Liver (tissue), 9 donors: ENCODE results near the gene PTPRN. TPM values are rescaled to one million over a fixed set of nuclear protein-coding genes. Genes with fewer than 3 reads are reported as not detected.

Experiments
- DNase-seq: peaks from one replicate; pipeline ENCODE4 v3.0.0-alpha.2; 2017; ENCODE audit warnings: low spot score
- H3K27ac ChIP-seq, 2 donors: one replicate each; pipeline ENCODE4 v1.7.0; 2013; ENCODE audit warnings: inconsistent platforms in 2 of 2, low read length in 2 of 2, control low read depth in 1 of 2, low read depth in 1 of 2, mild to moderate bottlenecking in 1 of 2
- H3K27me3 ChIP-seq, 4 donors: one replicate each; pipeline versions ENCODE4 v1.6.1 to v1.7.0; 2013; ENCODE audit warnings: low read length in 3 of 4, inconsistent platforms in 1 of 4, mild to moderate bottlenecking in 1 of 4, moderate library complexity in 1 of 4; ENCODE audit not compliant: control insufficient read depth in 4 of 4, insufficient read depth in 4 of 4
- H3K36me3 ChIP-seq, 4 donors: one replicate each; pipeline versions ENCODE4 v1.6.1 to v1.7.0; 2013; ENCODE audit warnings: low read length in 3 of 4, mild to moderate bottlenecking in 3 of 4, low read depth in 1 of 4, moderate library complexity in 1 of 4; ENCODE audit not compliant: control insufficient read depth in 4 of 4, insufficient read depth in 3 of 4
- H3K4me1 ChIP-seq, 4 donors: one replicate each; pipeline versions ENCODE4 v1.6.1 to v1.7.0; 2013; ENCODE audit warnings: low read length in 3 of 4, mild to moderate bottlenecking in 3 of 4, moderate library complexity in 1 of 4; ENCODE audit not compliant: control insufficient read depth in 4 of 4, insufficient read depth in 4 of 4
- H3K4me3 ChIP-seq, 3 donors: one replicate each; pipeline versions ENCODE4 v1.6.1 to v1.7.0; 2013; ENCODE audit warnings: low read length in 3 of 3, control low read depth in 1 of 3, low read depth in 1 of 3, mild to moderate bottlenecking in 1 of 3
- H3K9ac ChIP-seq, 2 donors: one replicate each; pipeline ENCODE4 v1.7.0; 2013; ENCODE audit warnings: low read length in 2 of 2, mild to moderate bottlenecking in 2 of 2, moderate library complexity in 2 of 2, control low read depth in 1 of 2, low read depth in 1 of 2
- H3K9me3 ChIP-seq, 4 donors: one replicate each; pipeline versions ENCODE4 v1.6.1 to v1.7.0; 2013; ENCODE audit warnings: low read length in 3 of 4; ENCODE audit not compliant: control insufficient read depth in 4 of 4
- CTCF ChIP-seq: fragments of 150-350 bp; IDR thresholded peaks from 2 replicates; pipeline ENCODE4 v1.5.1; 2017; ENCODE audit warnings: improper control_type of control experiment, low read depth, low read length; ENCODE audit not compliant: missing input control
- EGR1 ChIP-seq, 2 donors: IDR thresholded peaks; 2 replicates each; pipeline ENCODE4 v1.6.1; 2016 to 2018; ENCODE audit warnings: antibody characterized with exemption in 2 of 2, low read depth in 2 of 2
- FOXA1 ChIP-seq: IDR thresholded peaks from 2 replicates; pipeline ENCODE4 v1.6.1; 2016; ENCODE audit warnings: antibody characterized with exemption
- FOXA2 ChIP-seq: IDR thresholded peaks from 2 replicates; pipeline ENCODE4 v1.6.1; 2016; ENCODE audit warnings: antibody characterized with exemption
- GABPA ChIP-seq, 2 donors: IDR thresholded peaks in 1 of 2; conservative IDR thresholded peaks in 1 of 2; 2 replicates each; pipeline ENCODE4 v1.6.1; 2016; ENCODE audit warnings: antibody characterized with exemption in 2 of 2, mild to moderate bottlenecking in 1 of 2, moderate library complexity in 1 of 2
- HNF4A ChIP-seq, 2 donors: conservative IDR thresholded peaks; 2 replicates each; pipeline ENCODE4 v1.6.1; 2016; ENCODE audit warnings: antibody characterized with exemption in 2 of 2, mild to moderate bottlenecking in 2 of 2
- HNF4G ChIP-seq: IDR thresholded peaks from 2 replicates; pipeline ENCODE4 v1.6.1; 2016; ENCODE audit warnings: antibody characterized with exemption
- JUND ChIP-seq, 2 donors: IDR thresholded peaks; 2 replicates each; pipeline ENCODE4 v1.6.1; 2016; ENCODE audit warnings: antibody characterized with exemption in 2 of 2
- MAX ChIP-seq: IDR thresholded peaks from 2 replicates; pipeline ENCODE4 v1.6.1; 2016; ENCODE audit warnings: antibody characterized with exemption
- NR2F2 ChIP-seq: IDR thresholded peaks from 2 replicates; pipeline ENCODE4 v1.6.1; 2016; ENCODE audit warnings: antibody characterized with exemption
- RAD21 ChIP-seq, 2 donors: IDR thresholded peaks; 2 replicates each; pipeline ENCODE4 v1.6.1; 2016; ENCODE audit warnings: antibody characterized with exemption in 2 of 2, mild to moderate bottlenecking in 2 of 2
- REST ChIP-seq: IDR thresholded peaks from 2 replicates; pipeline ENCODE4 v1.6.1; 2016; ENCODE audit warnings: antibody characterized with exemption, mild to moderate bottlenecking
- RXRA ChIP-seq, 2 donors: IDR thresholded peaks; 2 replicates each; pipeline ENCODE4 v1.6.1; 2017 to 2018; ENCODE audit warnings: antibody characterized with exemption in 2 of 2, mild to moderate bottlenecking in 1 of 2
- SP1 ChIP-seq: IDR thresholded peaks from 2 replicates; pipeline ENCODE4 v1.6.1; 2018; ENCODE audit warnings: antibody characterized with exemption, mild to moderate bottlenecking
- TAF1 ChIP-seq: conservative IDR thresholded peaks from 2 replicates; pipeline ENCODE4 v1.6.1; 2016; ENCODE audit warnings: antibody characterized with exemption, mild to moderate bottlenecking
- YY1 ChIP-seq: IDR thresholded peaks from 2 replicates; pipeline ENCODE4 v1.6.1; 2016; ENCODE audit warnings: antibody characterized with exemption, mild to moderate bottlenecking
- ZBTB33 ChIP-seq: IDR thresholded peaks from 2 replicates; pipeline ENCODE4 v1.6.1; 2016; ENCODE audit warnings: antibody characterized with exemption
- WGBS: extraction: QIAGEN DNeasy Blood & Tissue Kit; methylation state at CpG from one replicate; pipeline ENCODE4 v1.1.7; 2013; 5-methylcytosine and 5-hydroxymethylcytosine counted together
- polyA plus RNA-seq, 2 donors: library from polyadenylated mRNA; stranded (reverse) in 1 of 2; unstranded in 1 of 2; fragments of 200-250 nt in 1 of 2; fragments of >200 nt in 1 of 2; fragmentation: Nextera tagmentation in 1 of 2; extraction: Ambion mirVana in 1 of 2; gene quantifications; one replicate each; pipeline versions ENCODE4 v1.2.1 to v1.2.3, GENCODE V29; 2013 to 2015
- total RNA-seq, 2 donors: library from RNA; depleted of rRNA; stranded (reverse); fragments of >200 nt; gene quantifications; one replicate each; pipeline ENCODE4 v1.2.3, GENCODE V29; 2014
- donor health status: healthy.
- donor health status: healthy.
- donor health status: healthy.
- donor health status: healthy.
- donor health status: healthy.

Gene PTPRN
- total and polyA plus RNA-seq, 4 donors = 2.2 TPM; not detected in 3

- peak overlapping the region in 1 of 2 donors; percentile 94 for H3K27ac ChIP-seq
- no peaks in the 10 kb centered on the region for H3K27me3 ChIP-seq
- TF ChIP-seq JUND (IDR thresholded peaks at IDR 0.05) = no peak
- no peak for TF ChIP-seq RXRA (IDR thresholded peaks at IDR 0.05)
- H3K36me3 ChIP-seq = peaks cover 0 to 3% (median 0%) of the 10 kb centered on the region in 4 donors
- no peak overlapping the region for H3K4me3 ChIP-seq
- H3K9ac ChIP-seq = no peak overlapping the region
- H3K4me1 ChIP-seq = peaks cover 16 to 67% (median 57%) of the 10 kb centered on the region in 4 donors
- no peaks in the 10 kb centered on the region for H3K9me3 ChIP-seq
- no peak for DNase-seq
- 98% methylated on average over 10 of the region's 10 CpGs for WGBS
Measured at GRCh38 chr2:219246559-219246958, 62.6 kb downstream of the PTPRN start.

GRCh38 chr2:219245899-219246230, 63.3 kb downstream of the PTPRN start:
- Histone ChIP-seq H3K9ac (peak overlapping the region; percentile 76 to 97), H3K27ac (peak overlapping the region; percentile 72 to 94), H3K9me3 (no peaks in the 10 kb centered on the region), H3K4me3 (peak overlapping the region; percentile 70 to 95 (median 80)), H3K36me3 (peaks cover 0 to 3% (median 0%) of the 10 kb centered on the region in 4 donors), H3K4me1 (peaks cover 12 to 67% (median 57%) of the 10 kb centered on the region in 4 donors), H3K27me3 (no peaks in the 10 kb centered on the region)
- 12% methylated on average over 10 of the region's 10 CpGs for WGBS
- DNase-seq = no peak
- no peak for TF ChIP-seq SP1
- no peak for TF ChIP-seq GABPA (IDR thresholded peaks at IDR 0.05 in 1 of 2, conservative IDR thresholded peaks at IDR 0.05 in 1 of 2)
- TF ChIP-seq RAD21 (IDR thresholded peaks at IDR 0.05) = no peak
- TF ChIP-seq EGR1 (IDR thresholded peaks at IDR 0.05; ENCODE audit: low read depth in 2 of 2) = no peak
- no peak for TF ChIP-seq CTCF
- TF ChIP-seq TAF1 = no peak
- no peak for TF ChIP-seq ZBTB33
- no peak for TF ChIP-seq REST
- no peak for TF ChIP-seq MAX
- no peak for TF ChIP-seq FOXA2
- no peak for TF ChIP-seq JUND (IDR thresholded peaks at IDR 0.05)
- no peak for TF ChIP-seq HNF4G
- no peak for TF ChIP-seq FOXA1
- TF ChIP-seq NR2F2 = no peak
- TF ChIP-seq YY1 = no peak
- TF ChIP-seq RXRA (IDR thresholded peaks at IDR 0.05) = no peak
- TF ChIP-seq HNF4A (conservative IDR thresholded peaks at IDR 0.05) = no peak
